ENCODE data around the gene MEST.

DNA sequence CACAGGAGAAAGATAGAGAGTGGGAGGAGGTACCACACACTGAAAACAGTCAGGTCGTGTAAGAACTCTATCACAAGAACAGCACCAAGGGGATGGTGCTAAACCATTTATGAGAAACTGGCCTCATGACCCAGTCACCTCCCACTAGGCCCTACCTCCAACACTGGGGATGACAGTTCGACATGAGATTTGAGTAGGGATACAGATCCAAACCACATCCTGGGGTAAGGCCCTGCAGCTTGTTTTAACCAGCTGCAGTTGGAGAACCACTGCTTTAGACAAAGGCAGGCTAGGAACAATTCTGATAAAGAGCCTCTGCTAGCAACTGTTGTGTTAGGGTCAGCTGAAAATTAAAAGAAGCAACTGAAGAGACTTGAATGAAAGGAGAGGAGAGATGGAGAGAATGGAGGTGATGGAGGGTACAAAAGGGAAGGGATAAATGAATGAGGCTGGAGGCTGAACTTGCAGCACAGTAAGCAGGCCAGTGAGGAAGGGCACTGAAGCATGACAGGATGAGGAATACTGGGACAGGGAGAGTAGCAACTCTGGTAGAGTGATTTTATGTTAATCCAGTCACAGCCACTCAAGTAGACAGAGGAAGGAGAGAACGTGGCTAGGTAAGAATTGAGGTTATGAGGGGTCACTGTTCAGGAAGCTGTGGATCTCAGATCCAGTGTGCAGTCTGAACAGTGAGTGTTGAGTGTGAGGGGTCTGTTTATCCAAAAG lies 23.6 kb downstream of the MEST start:
- TF ChIP-seq ZNF217 (IDR thresholded peaks at IDR 0.05) (no peak), GABPA (IDR thresholded peaks at IDR 0.05; ENCODE audit: low read depth) (no peak), BACH1 (IDR thresholded peaks at IDR 0.05; ENCODE audit: borderline replicate concordance) (no peak), POLR2A (IDR thresholded peaks at IDR 0.05; ENCODE audit: low read depth, low read length) (no peak)
- TF ChIP-seq, protein P1, sequence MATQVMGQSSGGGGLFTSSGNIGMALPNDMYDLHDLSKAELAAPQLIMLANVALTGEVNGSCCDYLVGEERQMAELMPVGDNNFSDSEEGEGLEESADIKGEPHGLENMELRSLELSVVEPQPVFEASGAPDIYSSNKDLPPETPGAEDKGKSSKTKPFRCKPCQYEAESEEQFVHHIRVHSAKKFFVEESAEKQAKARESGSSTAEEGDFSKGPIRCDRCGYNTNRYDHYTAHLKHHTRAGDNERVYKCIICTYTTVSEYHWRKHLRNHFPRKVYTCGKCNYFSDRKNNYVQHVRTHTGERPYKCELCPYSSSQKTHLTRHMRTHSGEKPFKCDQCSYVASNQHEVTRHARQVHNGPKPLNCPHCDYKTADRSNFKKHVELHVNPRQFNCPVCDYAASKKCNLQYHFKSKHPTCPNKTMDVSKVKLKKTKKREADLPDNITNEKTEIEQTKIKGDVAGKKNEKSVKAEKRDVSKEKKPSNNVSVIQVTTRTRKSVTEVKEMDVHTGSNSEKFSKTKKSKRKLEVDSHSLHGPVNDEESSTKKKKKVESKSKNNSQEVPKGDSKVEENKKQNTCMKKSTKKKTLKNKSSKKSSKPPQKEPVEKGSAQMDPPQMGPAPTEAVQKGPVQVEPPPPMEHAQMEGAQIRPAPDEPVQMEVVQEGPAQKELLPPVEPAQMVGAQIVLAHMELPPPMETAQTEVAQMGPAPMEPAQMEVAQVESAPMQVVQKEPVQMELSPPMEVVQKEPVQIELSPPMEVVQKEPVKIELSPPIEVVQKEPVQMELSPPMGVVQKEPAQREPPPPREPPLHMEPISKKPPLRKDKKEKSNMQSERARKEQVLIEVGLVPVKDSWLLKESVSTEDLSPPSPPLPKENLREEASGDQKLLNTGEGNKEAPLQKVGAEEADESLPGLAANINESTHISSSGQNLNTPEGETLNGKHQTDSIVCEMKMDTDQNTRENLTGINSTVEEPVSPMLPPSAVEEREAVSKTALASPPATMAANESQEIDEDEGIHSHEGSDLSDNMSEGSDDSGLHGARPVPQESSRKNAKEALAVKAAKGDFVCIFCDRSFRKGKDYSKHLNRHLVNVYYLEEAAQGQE (IDR thresholded peaks at IDR 0.05; ENCODE audit: low read depth, low read length): no peak

All from GM12878 (cell line).